8988T (cell line): ENCODE data around the gene CEP55.
A peak's percentile ranks its signal among the peaks of the same experiment; 100 is the strongest.
"Not testable (repeated sequence)": the region's sequence is repeated elsewhere in the genome, so short reads cannot be mapped to it uniquely, and the experiment has no call there.

ENCODE experiments used
- DNase-seq: peaks from one replicate; pipeline ENCODE4 v3.0.0; 2011

CEP55 gene

GRCh38 chr10:93496322-93497041 lies at the start of gene CEP55:
TSS of gene CEP55 (plus strand) at chr10:93496612. CDS start at chr10:93500052, 3,440 bp downstream.
- DNase-seq: peak; percentile 61

GRCh38 chr10:93447019-93447418 lies 49.4 kb upstream of the CEP55 start:
- DNase-seq: no peak

GRCh38 chr10:93447970-93448369 lies 48.4 kb upstream of the CEP55 start:
- no peak for DNase-seq

GRCh38 chr10:93451244-93451947 lies 45.0 kb upstream of the CEP55 start:
- no peak for DNase-seq

GRCh38 chr10:93452143-93452542 lies 44.3 kb upstream of the CEP55 start:
- no peak for DNase-seq

- DNase-seq: no peak
Observed at GRCh38 chr10:93454146-93454545, 42.3 kb upstream of the CEP55 start.

- no peak for DNase-seq
Observed at GRCh38 chr10:93454736-93455135, 41.7 kb upstream of the CEP55 start.

- DNase-seq: no peak
Observed at GRCh38 chr10:93456480-93456879, 39.9 kb upstream of the CEP55 start.

- DNase-seq: no peak
Observed at GRCh38 chr10:93457511-93457910, 38.9 kb upstream of the CEP55 start.

- DNase-seq: peak; percentile 46
Observed at GRCh38 chr10:93458821-93459257, 37.6 kb upstream of the CEP55 start.

- DNase-seq: no peak
Observed at GRCh38 chr10:93459466-93459865, 36.9 kb upstream of the CEP55 start.

- DNase-seq: no peak
Observed at GRCh38 chr10:93461109-93461806, 35.2 kb upstream of the CEP55 start.

- DNase-seq: no peak
Observed at GRCh38 chr10:93461807-93462178, 34.6 kb upstream of the CEP55 start.

- no peak for DNase-seq
Observed at GRCh38 chr10:93462371-93462770, 34.0 kb upstream of the CEP55 start.

- DNase-seq: no peak
Observed at GRCh38 chr10:93462881-93463280, 33.5 kb upstream of the CEP55 start.

- DNase-seq: no peak
Observed at GRCh38 chr10:93463723-93464476, 32.5 kb upstream of the CEP55 start.

GRCh38 chr10:93464776-93465388 lies 31.5 kb upstream of the CEP55 start:
- DNase-seq: no peak

- DNase-seq: peak; percentile 79
Observed at GRCh38 chr10:93465806-93466675, 30.4 kb upstream of the CEP55 start.

GRCh38 chr10:93467635-93468034 lies 28.8 kb upstream of the CEP55 start:
- DNase-seq: not testable (repeated sequence)

GRCh38 chr10:93468461-93469213 lies 27.8 kb upstream of the CEP55 start:
- peak; percentile 53 for DNase-seq

- DNase-seq: no peak
Observed at GRCh38 chr10:93469454-93469853, 27.0 kb upstream of the CEP55 start.
